ENCODE measurements around the gene MLLT6.

The MLLT6 gene

DNA sequence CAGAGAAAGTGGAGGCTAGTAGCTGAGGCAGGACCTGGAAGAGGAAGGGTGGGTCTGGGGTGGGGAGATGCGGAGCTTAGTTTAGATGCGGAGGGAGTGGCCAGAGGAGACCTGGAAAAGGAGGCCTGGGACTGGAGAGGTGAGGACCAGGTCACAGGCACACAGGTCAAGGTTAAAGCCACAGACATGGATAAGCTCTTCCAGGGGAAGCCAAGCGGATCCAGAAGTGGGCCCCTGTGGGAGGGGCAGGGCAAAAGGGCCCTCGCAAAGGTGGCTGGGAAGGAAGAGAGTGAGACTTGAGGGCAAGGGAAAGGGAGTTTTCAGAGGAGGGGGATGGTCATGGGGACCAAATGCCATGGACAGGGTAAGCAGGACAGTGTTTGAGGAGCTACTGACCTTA is 13.9 kb upstream of the MLLT6 start:
- DNase-seq (ENCODE audit: low read depth), result no peak
- H3K4me3 ChIP-seq (ENCODE audit: control insufficient read depth, low read depth, low read length), result no peak overlapping the region
- TF ChIP-seq, protein P1, sequence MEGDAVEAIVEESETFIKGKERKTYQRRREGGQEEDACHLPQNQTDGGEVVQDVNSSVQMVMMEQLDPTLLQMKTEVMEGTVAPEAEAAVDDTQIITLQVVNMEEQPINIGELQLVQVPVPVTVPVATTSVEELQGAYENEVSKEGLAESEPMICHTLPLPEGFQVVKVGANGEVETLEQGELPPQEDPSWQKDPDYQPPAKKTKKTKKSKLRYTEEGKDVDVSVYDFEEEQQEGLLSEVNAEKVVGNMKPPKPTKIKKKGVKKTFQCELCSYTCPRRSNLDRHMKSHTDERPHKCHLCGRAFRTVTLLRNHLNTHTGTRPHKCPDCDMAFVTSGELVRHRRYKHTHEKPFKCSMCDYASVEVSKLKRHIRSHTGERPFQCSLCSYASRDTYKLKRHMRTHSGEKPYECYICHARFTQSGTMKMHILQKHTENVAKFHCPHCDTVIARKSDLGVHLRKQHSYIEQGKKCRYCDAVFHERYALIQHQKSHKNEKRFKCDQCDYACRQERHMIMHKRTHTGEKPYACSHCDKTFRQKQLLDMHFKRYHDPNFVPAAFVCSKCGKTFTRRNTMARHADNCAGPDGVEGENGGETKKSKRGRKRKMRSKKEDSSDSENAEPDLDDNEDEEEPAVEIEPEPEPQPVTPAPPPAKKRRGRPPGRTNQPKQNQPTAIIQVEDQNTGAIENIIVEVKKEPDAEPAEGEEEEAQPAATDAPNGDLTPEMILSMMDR (conservative IDR thresholded peaks at IDR 0.05; ENCODE audit: control insufficient read depth, insufficient read depth, low read depth, low read length), result no peak

DNA sequence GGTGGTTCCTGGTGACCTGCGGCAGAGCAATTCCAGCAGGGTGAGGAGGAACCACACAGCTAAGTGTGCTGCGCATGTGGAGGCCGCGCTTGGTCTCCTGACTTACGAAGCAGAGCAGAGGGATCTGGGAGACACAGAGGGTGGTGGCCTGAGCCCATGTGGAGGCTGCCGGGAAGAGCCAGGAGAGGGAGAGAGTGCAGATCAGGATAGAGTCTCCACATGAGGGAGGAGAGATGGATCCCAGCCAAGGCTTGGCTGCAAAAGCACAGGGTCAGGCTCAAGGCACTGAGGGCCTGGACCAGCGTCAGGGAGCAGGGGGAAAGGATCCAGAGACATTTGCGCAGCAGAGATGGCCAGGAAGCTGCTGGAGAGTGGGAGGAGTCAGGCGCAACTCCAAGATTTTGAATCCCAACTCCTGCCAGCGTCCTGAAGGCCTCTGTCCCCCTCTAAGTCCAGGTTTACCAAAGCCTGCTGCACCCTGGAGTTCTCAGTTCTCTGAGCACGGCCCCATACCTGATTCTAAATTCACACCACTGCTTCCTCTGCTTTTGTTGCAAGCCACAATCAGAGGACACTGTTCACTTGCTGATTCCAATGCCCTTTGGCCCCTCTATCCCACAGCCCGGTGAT is 11.3 kb upstream of the MLLT6 start:
- DNase-seq (ENCODE audit: low read depth), result peak; percentile 88
- H3K4me3 ChIP-seq (ENCODE audit: control insufficient read depth, low read depth, low read length), result no peak overlapping the region

DNA sequence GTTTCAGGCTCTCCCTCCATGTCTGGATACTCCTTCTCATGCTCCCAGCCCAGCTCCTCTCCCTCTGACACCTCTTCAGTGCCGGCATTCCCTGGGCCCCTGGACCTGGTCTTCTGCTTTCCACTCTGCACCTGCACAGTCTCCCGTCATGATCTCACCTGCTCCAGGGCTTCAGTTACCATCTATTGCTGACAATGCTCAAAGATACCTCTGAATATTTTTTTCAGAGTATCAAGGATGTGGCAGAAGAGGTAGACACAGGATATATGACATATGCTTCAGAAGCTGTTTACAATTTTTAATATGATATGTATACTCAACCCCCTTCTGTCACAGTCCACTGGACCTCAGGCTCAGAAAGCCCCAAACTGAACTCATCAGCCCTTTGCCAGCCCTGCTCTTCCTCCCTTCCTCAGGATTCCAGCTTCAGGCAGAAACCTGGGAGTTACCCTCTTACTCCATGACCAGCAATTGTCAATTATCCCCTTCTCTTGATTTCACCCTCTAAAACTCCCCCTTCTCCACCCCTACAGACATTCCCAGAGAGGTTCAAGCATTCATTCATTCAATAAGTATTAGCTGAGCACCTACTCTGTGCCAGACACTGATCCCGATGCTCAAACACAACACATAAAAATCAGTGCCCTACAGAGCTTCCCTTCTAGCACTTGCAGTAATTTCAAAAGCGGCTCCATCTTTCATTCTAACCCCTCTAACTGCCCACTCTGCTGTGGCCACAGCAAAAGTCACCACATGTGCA is 7.8 kb upstream of the MLLT6 start:
- TF ChIP-seq, protein P1 (conservative IDR thresholded peaks at IDR 0.05; ENCODE audit: control insufficient read depth, insufficient read depth, low read depth, low read length), result no peak
- no peak for DNase-seq (ENCODE audit: low read depth)
- no peak overlapping the region for H3K4me3 ChIP-seq (ENCODE audit: control insufficient read depth, low read depth, low read length)

More for the DNA sequence above, 11.3 kb upstream of the MLLT6 start:
- TF ChIP-seq, protein P1 (conservative IDR thresholded peaks at IDR 0.05; ENCODE audit: control insufficient read depth, insufficient read depth, low read depth, low read length), result no peak

DNA sequence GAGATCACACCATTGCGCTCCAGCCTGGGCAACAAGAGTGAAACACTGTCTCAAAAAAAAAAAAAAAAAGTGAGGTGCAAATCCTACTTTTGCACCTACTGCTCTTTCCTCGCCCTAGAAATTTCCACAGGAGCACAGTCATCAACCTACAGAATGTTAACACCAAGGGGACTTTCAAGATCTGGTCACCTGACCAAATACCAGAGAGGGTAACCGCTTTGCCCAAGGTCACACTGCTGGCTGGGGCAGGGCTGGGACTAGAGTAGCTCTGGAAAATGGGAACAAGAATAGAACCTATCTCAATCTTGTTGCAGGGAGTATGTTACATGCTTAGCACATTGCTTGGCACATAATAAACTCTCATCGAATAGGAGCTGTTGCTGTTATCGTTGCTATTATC is 6.3 kb upstream of the MLLT6 start:
- TF ChIP-seq, protein P1 (conservative IDR thresholded peaks at IDR 0.05; ENCODE audit: control insufficient read depth, insufficient read depth, low read depth, low read length), result no peak
- no peak for DNase-seq (ENCODE audit: low read depth)

DNA sequence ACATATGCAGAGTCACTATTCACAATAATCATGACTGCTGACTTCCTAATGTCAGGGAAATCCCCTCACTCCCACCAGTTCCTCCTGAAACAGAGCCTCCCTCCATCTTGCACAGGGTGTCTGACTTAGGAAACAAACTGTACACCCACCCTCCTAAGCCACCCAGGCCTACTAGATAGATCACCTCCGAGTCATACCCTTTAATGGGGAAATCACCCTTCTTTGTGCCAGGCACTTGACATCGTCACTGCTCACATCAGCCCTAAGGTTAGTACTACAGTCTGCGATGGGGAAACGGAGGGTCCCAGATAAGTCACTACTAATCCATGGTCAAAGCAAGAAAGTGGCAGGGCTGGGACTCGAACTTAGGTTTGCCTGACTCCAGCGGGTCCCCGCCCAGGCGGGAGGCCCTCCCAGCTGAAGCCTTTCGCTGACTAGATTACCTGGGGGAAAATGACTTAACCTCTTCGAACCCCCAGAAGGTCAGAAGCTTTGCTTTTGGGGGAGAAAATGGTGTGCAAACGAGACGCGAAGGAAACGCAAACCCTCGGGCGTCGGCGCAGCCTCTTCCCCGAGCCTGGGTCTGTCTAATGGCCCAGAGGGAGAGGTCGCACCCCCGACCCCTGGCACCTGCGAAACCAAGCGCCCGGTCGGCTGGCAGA is 3.4 kb upstream of the MLLT6 start:
- H3K4me3 ChIP-seq (ENCODE audit: control insufficient read depth, low read depth, low read length), result peak overlapping the region; percentile 62
- DNase-seq (ENCODE audit: low read depth), result peak; percentile 33
- TF ChIP-seq, protein P1 (conservative IDR thresholded peaks at IDR 0.05; ENCODE audit: control insufficient read depth, insufficient read depth, low read depth, low read length), result no peak

More for the DNA sequence above, 6.3 kb upstream of the MLLT6 start:
- H3K4me3 ChIP-seq (ENCODE audit: control insufficient read depth, low read depth, low read length), result no peak overlapping the region

DNA sequence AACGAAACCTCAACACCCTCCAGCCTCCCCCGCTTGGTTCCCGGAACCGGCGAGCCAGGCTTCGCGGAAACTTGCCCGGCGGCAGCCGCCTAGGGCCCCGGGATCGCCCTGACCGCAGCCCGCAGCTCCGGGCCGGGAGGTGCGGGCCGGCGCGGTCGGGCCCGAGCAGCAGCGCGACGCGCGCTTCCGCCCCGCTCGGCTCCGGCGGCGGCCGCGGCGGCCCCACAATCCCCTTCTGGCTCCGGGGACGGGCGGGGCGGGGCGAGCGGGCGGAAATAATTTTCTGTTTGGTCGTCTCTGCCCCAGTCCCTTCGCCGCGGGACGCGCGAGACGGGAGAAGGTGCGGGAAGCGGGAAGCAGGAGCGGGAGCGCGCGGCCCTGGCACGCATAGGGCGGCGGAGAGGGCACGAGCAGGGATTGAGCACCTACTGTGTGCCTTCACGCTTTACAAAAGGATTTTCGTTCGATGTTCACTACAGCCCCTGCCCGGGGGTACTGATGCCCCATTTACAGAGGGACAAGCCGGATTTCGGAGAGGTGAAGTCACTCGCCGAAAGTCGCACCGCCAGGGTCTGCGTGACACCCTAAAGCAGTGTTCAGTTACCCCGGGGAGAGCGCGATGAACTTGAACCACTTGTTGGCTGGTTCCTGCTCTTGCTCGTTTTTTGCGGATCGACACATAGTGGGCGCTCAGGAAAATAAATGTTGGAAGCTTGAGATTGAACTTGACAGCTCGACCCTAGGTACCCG is 2.7 kb upstream of the MLLT6 start:
- peak overlapping the region; percentile 80 for H3K4me3 ChIP-seq (ENCODE audit: control insufficient read depth, low read depth, low read length)
- peak; percentile 75 for DNase-seq (ENCODE audit: low read depth)
- TF ChIP-seq, protein P1 (conservative IDR thresholded peaks at IDR 0.05; ENCODE audit: control insufficient read depth, insufficient read depth, low read depth, low read length), result no peak

All from fibroblast of mammary gland (primary cell).